Keratinocyte (primary cell): Measurements from ENCODE around the gene PITPNM3. TPM values are rescaled to one million over a fixed set of nuclear protein-coding genes. Genes with fewer than 3 reads are reported as not detected.

ENCODE experiments used
- DNase-seq: peaks from one replicate; pipeline ENCODE4 v3.0.0-alpha.2; 2011; ENCODE audit warnings: low read depth, missing footprints, low spot score
- FAIRE-seq: peaks from 2 replicates; lab custom pipeline; 2011; peaks lifted over from hg19 to GRCh38; lab: Jason Lieb, UNC
- H2AFZ ChIP-seq: 2 replicates; pipeline ENCODE4 v1.6.0; 2012; ENCODE audit warnings: low read length, control low read depth, inconsistent platforms; ENCODE audit not compliant: control insufficient read depth
- H3K27ac ChIP-seq: 2 replicates; pipeline ENCODE4 v1.5.1; 2011; ENCODE audit warnings: low read length; ENCODE audit not compliant: control insufficient read depth, insufficient read depth
- H3K27me3 ChIP-seq: 3 replicates; pipeline ENCODE4 v1.6.0; 2011; ENCODE audit warnings: low read length; ENCODE audit not compliant: control insufficient read depth, insufficient read depth; ENCODE audit errors: extremely low read depth
- H3K36me3 ChIP-seq, 2 experiments: 2 replicates in 1 of 2; 3 replicates in 1 of 2; pipeline ENCODE4 v1.5.1; 2011; ENCODE audit warnings: low read length in 2 of 2, mild to moderate bottlenecking in 1 of 2; ENCODE audit not compliant: control insufficient read depth in 2 of 2, insufficient read depth in 2 of 2; ENCODE audit errors: extremely low read depth in 1 of 2
- H3K4me1 ChIP-seq: 3 replicates; pipeline ENCODE4 v1.5.1; 2011; ENCODE audit warnings: low read length; ENCODE audit not compliant: control insufficient read depth, insufficient read depth; ENCODE audit errors: extremely low read depth
- H3K4me2 ChIP-seq: 3 replicates; pipeline ENCODE4 v1.6.0; 2011; ENCODE audit warnings: low read depth, low read length; ENCODE audit not compliant: control insufficient read depth, insufficient read depth; ENCODE audit errors: extremely low read depth
- H3K4me3 ChIP-seq, 3 experiments: fragments of 200-600 bp in 1 of 3; sonication (generic) in 1 of 3; 2 replicates in 2 of 3; 3 replicates in 1 of 3; pipeline ENCODE4 v1.5.1; 2011 to 2016; ENCODE audit warnings: low read length in 3 of 3, mild to moderate bottlenecking in 3 of 3, control low read depth in 2 of 3, inconsistent platforms in 1 of 3, low read depth in 1 of 3, mixed read lengths in 1 of 3, mixed run types in 1 of 3, moderate library complexity in 1 of 3; ENCODE audit not compliant: control insufficient read depth in 2 of 3, insufficient read depth in 2 of 3; ENCODE audit errors: extremely low read depth in 1 of 3
- H3K79me2 ChIP-seq: 2 replicates; pipeline ENCODE4 v1.6.0; 2012; ENCODE audit warnings: low read length; ENCODE audit not compliant: control insufficient read depth, insufficient read depth
- H3K9ac ChIP-seq: 3 replicates; pipeline ENCODE4 v1.6.0; 2011; ENCODE audit warnings: low read length; ENCODE audit not compliant: control insufficient read depth, insufficient read depth; ENCODE audit errors: extremely low read depth
- H3K9me1 ChIP-seq: 3 replicates; pipeline ENCODE4 v1.6.0; 2011; ENCODE audit warnings: low read length; ENCODE audit not compliant: control insufficient read depth, insufficient read depth; ENCODE audit errors: extremely low read depth
- H3K9me3 ChIP-seq: 2 replicates; pipeline ENCODE4 v1.5.1; 2012; ENCODE audit warnings: low read depth, low read length; ENCODE audit not compliant: control insufficient read depth
- H4K20me1 ChIP-seq: 3 replicates; pipeline ENCODE4 v1.6.0; 2011; ENCODE audit warnings: low read length; ENCODE audit not compliant: control insufficient read depth, insufficient read depth; ENCODE audit errors: extremely low read depth
- EZH2 ChIP-seq: IDR thresholded peaks from one replicate; pipeline ENCODE4 v1.6.1; 2012; ENCODE audit warnings: inconsistent platforms, mild to moderate bottlenecking, low read length, moderate library complexity
- dilution Hi-C: fragments of 300-500 bp; cut with MboI; formaldehyde crosslinking; loops from one replicate; pipeline ENCODE4 v1.7.0; 2020; ENCODE audit warnings: low sequenced_read_pairs; ENCODE audit not compliant: extremely low pct_ligation_motif_present
- polyA plus RNA-seq, 5 experiments: library from polyadenylated mRNA; depleted of rRNA in 3 of 5; stranded (reverse) in 3 of 5; stranded (forward) in 1 of 5; unstranded in 1 of 5; fragments of >200 nt; gene quantifications; 1 replicate in 1 of 5; 2 replicates in 3 of 5; 3 replicates in 1 of 5; pipeline versions ENCODE4 v1.2.1 to v1.2.3, GENCODE V29; 2011 to 2012; ENCODE audit warnings: missing spikeins in 2 of 5, low read depth in 1 of 5, low replicate concordance in 1 of 5
- TF ChIP-seq, protein P1 (sequence below), 3 experiments: IDR thresholded peaks in 1 of 3; conservative IDR thresholded peaks in 1 of 3; optimal IDR thresholded peaks in 1 of 3; 2 replicates in 2 of 3; 3 replicates in 1 of 3; pipeline versions ENCODE3 to v1.5.1; 2011; ENCODE audit warnings: low read length in 3 of 3, mild to moderate bottlenecking in 3 of 3, moderate library complexity in 2 of 3, control low read depth in 1 of 3, inconsistent platforms in 1 of 3; ENCODE audit not compliant: insufficient read depth in 2 of 3; ENCODE audit errors: extremely low read depth in 1 of 3

The PITPNM3 gene
- polyA plus RNA-seq, 1 donor (not counting 4 experiments of a cell fraction or from before 2014, with no cell fraction given), result 7.7 TPM

DNA sequence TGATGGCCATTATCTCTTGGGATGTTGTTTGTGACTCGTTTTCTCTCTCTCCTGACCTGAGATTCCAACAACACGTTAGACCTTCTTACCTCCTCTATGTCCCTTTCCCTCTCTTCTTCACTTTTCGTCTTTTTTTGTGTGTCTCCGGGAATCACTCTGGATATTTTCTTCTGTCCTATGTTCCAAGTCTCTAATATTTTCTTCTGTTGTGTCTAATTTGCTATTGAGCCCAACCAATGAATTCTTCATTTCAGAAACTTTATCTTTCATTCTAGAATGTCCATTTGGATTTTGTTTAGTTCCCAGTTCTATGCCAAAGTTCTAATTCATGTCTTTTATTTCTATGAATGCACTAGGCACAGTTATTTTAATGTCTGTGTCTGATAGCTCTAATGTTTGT is 27.1 kb upstream of the PITPNM3 start:
- dilution Hi-C loops, result no loop called here
- H3K4me2 ChIP-seq, result no peak overlapping the region
- FAIRE-seq, result no peak

DNA sequence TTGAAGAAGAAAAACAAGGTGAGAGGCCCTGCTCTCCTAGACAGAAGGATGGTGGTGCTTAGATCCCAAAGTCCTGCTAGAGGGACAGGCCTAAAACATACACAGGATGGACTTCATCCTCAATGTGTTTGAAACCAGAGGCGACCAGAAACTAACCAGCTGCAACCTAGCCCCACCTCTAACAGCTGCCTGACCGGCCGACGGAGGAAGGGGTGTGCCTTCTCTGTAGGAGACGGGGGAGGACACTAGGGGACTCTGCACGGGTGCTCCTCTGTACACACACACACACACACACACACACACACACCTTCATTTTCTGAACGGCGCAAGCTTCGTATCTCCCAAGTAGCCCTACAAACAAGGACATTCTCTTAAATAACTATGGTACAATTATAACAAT is 24.3 kb upstream of the PITPNM3 start:
- no peak overlapping the region for H2AFZ ChIP-seq
- dilution Hi-C loops, result no loop called here
- peaks cover 5 to 23% of the 10 kb centered on the region in 2 experiments for H3K36me3 ChIP-seq

More for the DNA sequence above, 27.1 kb upstream of the PITPNM3 start:
- Histone ChIP-seq H3K27ac (no peak overlapping the region), H3K36me3 (peaks cover 16 to 27% of the 10 kb centered on the region in 2 experiments), H3K4me3 (no peak overlapping the region), H3K9me1 (no peaks in the 10 kb centered on the region), H4K20me1 (no peaks in the 10 kb centered on the region), H3K79me2 (no peaks in the 10 kb centered on the region), H3K27me3 (no peaks in the 10 kb centered on the region), H3K9me3 (no peaks in the 10 kb centered on the region), H3K9ac (no peak overlapping the region), H3K4me1 (peaks cover 4% of the 10 kb centered on the region), H2AFZ (no peak overlapping the region)
- no peak for DNase-seq
- TF ChIP-seq, protein P1, sequence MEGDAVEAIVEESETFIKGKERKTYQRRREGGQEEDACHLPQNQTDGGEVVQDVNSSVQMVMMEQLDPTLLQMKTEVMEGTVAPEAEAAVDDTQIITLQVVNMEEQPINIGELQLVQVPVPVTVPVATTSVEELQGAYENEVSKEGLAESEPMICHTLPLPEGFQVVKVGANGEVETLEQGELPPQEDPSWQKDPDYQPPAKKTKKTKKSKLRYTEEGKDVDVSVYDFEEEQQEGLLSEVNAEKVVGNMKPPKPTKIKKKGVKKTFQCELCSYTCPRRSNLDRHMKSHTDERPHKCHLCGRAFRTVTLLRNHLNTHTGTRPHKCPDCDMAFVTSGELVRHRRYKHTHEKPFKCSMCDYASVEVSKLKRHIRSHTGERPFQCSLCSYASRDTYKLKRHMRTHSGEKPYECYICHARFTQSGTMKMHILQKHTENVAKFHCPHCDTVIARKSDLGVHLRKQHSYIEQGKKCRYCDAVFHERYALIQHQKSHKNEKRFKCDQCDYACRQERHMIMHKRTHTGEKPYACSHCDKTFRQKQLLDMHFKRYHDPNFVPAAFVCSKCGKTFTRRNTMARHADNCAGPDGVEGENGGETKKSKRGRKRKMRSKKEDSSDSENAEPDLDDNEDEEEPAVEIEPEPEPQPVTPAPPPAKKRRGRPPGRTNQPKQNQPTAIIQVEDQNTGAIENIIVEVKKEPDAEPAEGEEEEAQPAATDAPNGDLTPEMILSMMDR (optimal IDR thresholded peaks at IDR 0.05 in 1 of 3, IDR thresholded peaks at IDR 0.05 in 1 of 3, conservative IDR thresholded peaks at IDR 0.05 in 1 of 3; ENCODE audit: extremely low read depth in 1 of 3, insufficient read depth in 2 of 3, low read length in 3 of 3), result no peak
- TF ChIP-seq EZH2, result no peak

More for the DNA sequence above, 24.3 kb upstream of the PITPNM3 start:
- Histone ChIP-seq H3K4me3 (no peak overlapping the region), H3K79me2 (no peaks in the 10 kb centered on the region), H3K4me2 (no peak overlapping the region), H3K9me1 (no peaks in the 10 kb centered on the region), H4K20me1 (no peaks in the 10 kb centered on the region), H3K4me1 (peaks cover 18% of the 10 kb centered on the region), H3K9ac (no peak overlapping the region), H3K27me3 (no peaks in the 10 kb centered on the region), H3K9me3 (no peaks in the 10 kb centered on the region), H3K27ac (no peak overlapping the region)
- no peak for FAIRE-seq
- TF ChIP-seq, protein P1 (optimal IDR thresholded peaks at IDR 0.05 in 1 of 3, IDR thresholded peaks at IDR 0.05 in 1 of 3, conservative IDR thresholded peaks at IDR 0.05 in 1 of 3; ENCODE audit: extremely low read depth in 1 of 3, insufficient read depth in 2 of 3, low read length in 3 of 3), result no peak
- TF ChIP-seq EZH2, result no peak
- no peak for DNase-seq
